A673 (cell line): Measurements from ENCODE around the gene EVA1B.

Experiments used
- CTCF ChIP-seq: fragments of 300-800, 200-600 bp; sonication (generic); conservative IDR thresholded peaks from 2 replicates; pipeline ENCODE4 v1.5.1; 2017; ENCODE audit warnings: low read depth, mild to moderate bottlenecking, antibody characterized with exemption, low read length, moderate library complexity, mixed read lengths
- EZH2 ChIP-seq: fragments of 200-600 bp; sonication (generic); IDR thresholded peaks from 2 replicates; pipeline ENCODE4 v1.6.1; 2017; ENCODE audit warnings: borderline replicate concordance, low read depth, mild to moderate bottlenecking, mixed read lengths, antibody characterized with exemption, low read length; ENCODE audit not compliant: poor library complexity, severe bottlenecking

- TF ChIP-seq CTCF (no peak; the same call in 1 of the 2 replicates), EZH2 (no peak)
Observed at GRCh38 chr1:36366091-36366661, 42.7 kb upstream of the EVA1B start.
